ENCODE data around the gene GAPVD1.

GRCh38 chr9:125379208-125379607 is 117.6 kb downstream of the GAPVD1 start:
- TF ChIP-seq CTCF (IDR thresholded peaks at IDR 0.05) (no peak), POLR2A (IDR thresholded peaks at IDR 0.05) (no peak)
